A549 treated with CpdA at 1 μM for 4 hours (cell line): ENCODE results near the gene ZNF710. TPM values are rescaled to one million over a fixed set of nuclear protein-coding genes. Genes with fewer than 3 reads are reported as not detected.

Experiments
- total RNA-seq: library from RNA; stranded (reverse); fragments of 200-300 nt; extraction: Qiagen RNA extraction; gene quantifications from 5 replicates; pipeline ENCODE4 v1.2.3, GENCODE V29; 2022; ENCODE audit warnings: low read depth

ZNF710 gene
- 8.5 to 18.6 TPM (median 16.7 TPM) in 5 replicates for total RNA-seq

GRCh38 chr15:90001062-90001682 lies at the start of gene ZNF710:
TSS of gene ZNF710 (plus strand) at chr15:90001324. CDS start at chr15:90067138, 65,814 bp downstream.

GRCh38 chr15:90101969-90102890 lies 101.1 kb downstream of the ZNF710 start, which contains the start of gene IDH2:
TSS of gene IDH2 (minus strand) at chr15:90102468. CDS start at chr15:90102390, 78 bp downstream.

Other genes starting within 250 kb of the ZNF710 start
- gene MESP2, start 225.0 kb upstream of the ZNF710 start, total RNA-seq = 0.41 to 0.73 TPM (median 0.51 TPM) in 4 of 5 replicates, not detected in the other
- gene ANPEP, start 186.5 kb upstream of the ZNF710 start, total RNA-seq = 27.2 to 39.1 TPM (median 35.6 TPM) in 5 replicates
- gene AP3S2, start 107.3 kb upstream of the ZNF710 start, total RNA-seq = 35.7 to 85.4 TPM (median 42.2 TPM) in 5 replicates
- gene ARPIN, start 88.4 kb upstream of the ZNF710 start, total RNA-seq = 9.2 to 12.5 TPM (median 12.0 TPM) in 5 replicates
- 37.7 to 47.9 TPM (median 45.1 TPM) in 5 replicates for gene IDH2, start 101.1 kb downstream of the ZNF710 start, total RNA-seq
- gene SEMA4B, start 200.0 kb downstream of the ZNF710 start, total RNA-seq = 122 to 178 TPM (median 156 TPM) in 5 replicates
- gene CIB1, start 232.6 kb downstream of the ZNF710 start, total RNA-seq = 187 to 260 TPM (median 238 TPM) in 5 replicates
- 5.0 to 8.1 TPM (median 6.1 TPM) in 5 replicates for gene GDPGP1, start 232.9 kb downstream of the ZNF710 start, total RNA-seq
- gene TTLL13, start 248.2 kb downstream of the ZNF710 start, total RNA-seq = 0.22 to 1.1 TPM (median 0.47 TPM) in 5 replicates